Peyer's patch (tissue), 4 donors: Measurements from ENCODE around the gene GNMT.

Experiments used
- POLR2A ChIP-seq, 2 donors: fragments of 450-650 bp; IDR thresholded peaks; one replicate each; pipeline ENCODE4 v1.5.1; 2017; ENCODE audit warnings: antibody characterized with exemption in 2 of 2, mild to moderate bottlenecking in 2 of 2, moderate library complexity in 2 of 2
- TF ChIP-seq, protein P1 (sequence below), 6 experiments: fragments of 450-650 bp in 4 of 6; fragments of 200-600 bp in 2 of 6; sonication (generic) in 1 of 6; IDR thresholded peaks; one replicate each; pipeline ENCODE4 v1.5.1; 2017 to 2019; ENCODE audit warnings: antibody characterized with exemption in 6 of 6, mild to moderate bottlenecking in 3 of 6, moderate library complexity in 1 of 6

GRCh38 chr6:42925248-42925857 lies 35.2 kb upstream of the GNMT start:
- TF ChIP-seq, protein P1, sequence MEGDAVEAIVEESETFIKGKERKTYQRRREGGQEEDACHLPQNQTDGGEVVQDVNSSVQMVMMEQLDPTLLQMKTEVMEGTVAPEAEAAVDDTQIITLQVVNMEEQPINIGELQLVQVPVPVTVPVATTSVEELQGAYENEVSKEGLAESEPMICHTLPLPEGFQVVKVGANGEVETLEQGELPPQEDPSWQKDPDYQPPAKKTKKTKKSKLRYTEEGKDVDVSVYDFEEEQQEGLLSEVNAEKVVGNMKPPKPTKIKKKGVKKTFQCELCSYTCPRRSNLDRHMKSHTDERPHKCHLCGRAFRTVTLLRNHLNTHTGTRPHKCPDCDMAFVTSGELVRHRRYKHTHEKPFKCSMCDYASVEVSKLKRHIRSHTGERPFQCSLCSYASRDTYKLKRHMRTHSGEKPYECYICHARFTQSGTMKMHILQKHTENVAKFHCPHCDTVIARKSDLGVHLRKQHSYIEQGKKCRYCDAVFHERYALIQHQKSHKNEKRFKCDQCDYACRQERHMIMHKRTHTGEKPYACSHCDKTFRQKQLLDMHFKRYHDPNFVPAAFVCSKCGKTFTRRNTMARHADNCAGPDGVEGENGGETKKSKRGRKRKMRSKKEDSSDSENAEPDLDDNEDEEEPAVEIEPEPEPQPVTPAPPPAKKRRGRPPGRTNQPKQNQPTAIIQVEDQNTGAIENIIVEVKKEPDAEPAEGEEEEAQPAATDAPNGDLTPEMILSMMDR (IDR thresholded peaks at IDR 0.05) = no peak
- no peak for TF ChIP-seq POLR2A (IDR thresholded peaks at IDR 0.05)
